Hepatocyte (in vitro differentiated cells): Measurements from ENCODE around the gene ALKBH7. TPM values are rescaled to one million over a fixed set of nuclear protein-coding genes. Genes with fewer than 3 reads are reported as not detected.
A peak's percentile ranks its signal among the peaks of the same experiment; 100 is the strongest.

Experiments used
- DNase-seq: peaks from one replicate; pipeline ENCODE4 v3.0.0-alpha.2; 2016; ENCODE audit warnings: low spot score
- H2AFZ ChIP-seq: fragments of 200-600 bp; sonication (generic); 2 replicates; pipeline ENCODE4 v1.6.0; 2016; ENCODE audit warnings: antibody characterized with exemption, mild to moderate bottlenecking
- H3K27ac ChIP-seq: fragments of 200-600 bp; sonication (generic); 2 replicates; pipeline ENCODE4 v1.5.1; 2016; ENCODE audit warnings: mild to moderate bottlenecking
- H3K27me3 ChIP-seq: fragments of 200-600 bp; sonication (generic); 2 replicates; pipeline ENCODE4 v1.6.1; 2016
- H3K36me3 ChIP-seq: fragments of 200-600 bp; sonication (generic); replicated peaks from 2 replicates; pipeline ENCODE4 v1.5.1; 2016; ENCODE audit warnings: low read depth; ENCODE audit not compliant: insufficient read depth
- H3K4me1 ChIP-seq: fragments of 200-600 bp; sonication (generic); 2 replicates; pipeline ENCODE4 v1.5.1; 2016; ENCODE audit warnings: mild to moderate bottlenecking, moderate library complexity; ENCODE audit not compliant: insufficient read depth
- H3K4me2 ChIP-seq: fragments of 200-600 bp; sonication (generic); 2 replicates; pipeline ENCODE4 v1.6.0; 2016
- H3K4me3 ChIP-seq: fragments of 200-600 bp; sonication (generic); 2 replicates; pipeline ENCODE4 v1.5.1; 2016; ENCODE audit warnings: mild to moderate bottlenecking
- H3K79me2 ChIP-seq: fragments of 200-600 bp; sonication (generic); 2 replicates; pipeline ENCODE4 v1.6.0; 2017; ENCODE audit warnings: mild to moderate bottlenecking
- H3K9me2 ChIP-seq: fragments of 200-600 bp; sonication (generic); replicated peaks from 2 replicates; pipeline ENCODE4 v1.6.0; 2017; ENCODE audit warnings: mild to moderate bottlenecking; ENCODE audit not compliant: insufficient read depth
- H3K9me3 ChIP-seq: fragments of 200-600 bp; sonication (generic); 2 replicates; pipeline ENCODE4 v1.5.1; 2016; ENCODE audit warnings: low read depth, mild to moderate bottlenecking
- H4K20me1 ChIP-seq: fragments of 200-600 bp; sonication (generic); 2 replicates; pipeline ENCODE4 v1.6.0; 2016; ENCODE audit warnings: mild to moderate bottlenecking; ENCODE audit not compliant: insufficient read depth, poor library complexity, severe bottlenecking
- CTCF ChIP-seq: fragments of 200-600 bp; sonication (generic); IDR thresholded peaks from 2 replicates; pipeline ENCODE4 v1.5.1; 2016; ENCODE audit warnings: antibody characterized with exemption, mild to moderate bottlenecking; ENCODE audit not compliant: poor library complexity
- EZH2 ChIP-seq: fragments of 200-600 bp; sonication (generic); IDR thresholded peaks from 2 replicates; pipeline ENCODE4 v1.6.1; 2016; ENCODE audit warnings: antibody characterized with exemption, mild to moderate bottlenecking, borderline replicate concordance
- EZH2phosphoT487 ChIP-seq: fragments of 200-600 bp; sonication (generic); IDR thresholded peaks from one replicate; pipeline ENCODE4 v1.6.1; 2018; ENCODE audit warnings: antibody characterized with exemption, mild to moderate bottlenecking, low read depth, moderate library complexity; ENCODE audit not compliant: unreplicated experiment, severe bottlenecking
- WGBS: methylation state at CpG from one replicate; pipeline ENCODE4 v1.1.6; 2016; ENCODE audit warnings: low lambda C conversion rate; ENCODE audit errors: missing lambda C conversion rate; 5-methylcytosine and 5-hydroxymethylcytosine counted together
- polyA plus RNA-seq: library from polyadenylated mRNA; unstranded; fragments of >200 nt; fragmentation: Nextera tagmentation; extraction: Ambion mirVana; gene quantifications from 2 replicates; pipeline ENCODE4 v1.2.1, GENCODE V29; 2016
- total RNA-seq: library from RNA; depleted of rRNA; stranded (reverse); fragments of >200 nt; gene quantifications from 2 replicates; pipeline ENCODE4 v1.2.3, GENCODE V29; 2014

ALKBH7 gene
- total and polyA plus RNA-seq, 2 experiments from 2014 or later, result 45.3 to 99.3 TPM

DNA sequence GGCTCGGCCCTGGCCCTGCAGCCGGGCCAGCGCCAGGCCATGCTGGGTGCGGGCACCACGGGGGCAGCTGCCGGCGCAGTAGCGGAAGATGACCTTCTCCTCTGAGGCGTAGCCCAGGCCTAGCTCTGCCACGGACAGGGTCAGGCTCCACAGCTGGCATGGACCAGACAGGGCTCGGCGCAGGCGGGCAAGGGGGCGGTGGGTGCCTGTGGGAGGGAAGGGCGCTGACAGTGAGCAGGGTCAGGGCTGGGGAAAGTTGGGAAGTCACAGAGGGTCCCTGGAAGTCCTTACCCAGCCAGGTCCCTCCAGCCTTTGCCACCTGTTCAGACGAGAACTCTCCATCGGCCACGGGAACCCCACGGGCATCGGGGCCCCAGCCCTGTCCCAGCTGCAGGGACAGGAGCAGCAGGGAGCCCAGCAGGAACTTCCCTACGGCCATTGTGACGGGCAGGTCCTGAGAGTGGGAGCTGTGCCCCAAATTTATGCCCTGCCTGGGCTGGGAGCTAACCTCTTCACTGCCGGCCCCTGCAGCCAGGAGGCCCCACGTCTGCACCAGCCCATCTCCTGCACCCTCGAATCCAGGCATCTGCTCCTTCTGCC, 2.9 kb downstream of the ALKBH7 start, which contains the start of gene PSPN:
Gene PSPN (minus strand): TSS at position 523 of the 600 bp plus-strand sequence. CDS start 84 bp downstream, at position 439.
- Histone ChIP-seq H3K27ac (no peak within 1 kb of the TSS), H4K20me1 (no peaks in the 10 kb centered on the region), H3K9me2 (no peaks in the 10 kb centered on the region), H2AFZ (no peak within 1 kb of the TSS), H3K36me3 (no peaks in the 10 kb centered on the region), H3K27me3 (no peaks in the 10 kb centered on the region), H3K4me3 (no peak within 1 kb of the TSS), H3K9me3 (no peaks in the 10 kb centered on the region), H3K4me2 (no peak within 1 kb of the TSS), H3K79me2 (peaks cover 3% of the 10 kb centered on the region), H3K4me1 (peaks cover 5% of the 10 kb centered on the region)
- WGBS, result 91% methylated on average over 22 of the region's 25 CpGs
- DNase-seq, result no peak
- TF ChIP-seq EZH2, result no peak
- no peak for TF ChIP-seq CTCF
- TF ChIP-seq EZH2phosphoT487, result no peak

GRCh38 chr19:6376512-6377190, 4.1 kb downstream of the ALKBH7 start:
- no peaks in the 10 kb centered on the region for H3K9me2 ChIP-seq
- no peak for TF ChIP-seq EZH2
- no peak for DNase-seq
- no peaks in the 10 kb centered on the region for H4K20me1 ChIP-seq
- 80% methylated on average over 19 of the region's 19 CpGs for WGBS
- H3K79me2 ChIP-seq, result peaks cover 3% of the 10 kb centered on the region
- no peak overlapping the region for H2AFZ ChIP-seq
- no peak overlapping the region for H3K27ac ChIP-seq
- H3K4me1 ChIP-seq, result peaks cover 5% of the 10 kb centered on the region
- H3K9me3 ChIP-seq, result no peaks in the 10 kb centered on the region
- no peak overlapping the region for H3K4me2 ChIP-seq
- H3K27me3 ChIP-seq, result no peaks in the 10 kb centered on the region
- H3K4me3 ChIP-seq, result no peak overlapping the region
- H3K36me3 ChIP-seq, result no peaks in the 10 kb centered on the region

DNA sequence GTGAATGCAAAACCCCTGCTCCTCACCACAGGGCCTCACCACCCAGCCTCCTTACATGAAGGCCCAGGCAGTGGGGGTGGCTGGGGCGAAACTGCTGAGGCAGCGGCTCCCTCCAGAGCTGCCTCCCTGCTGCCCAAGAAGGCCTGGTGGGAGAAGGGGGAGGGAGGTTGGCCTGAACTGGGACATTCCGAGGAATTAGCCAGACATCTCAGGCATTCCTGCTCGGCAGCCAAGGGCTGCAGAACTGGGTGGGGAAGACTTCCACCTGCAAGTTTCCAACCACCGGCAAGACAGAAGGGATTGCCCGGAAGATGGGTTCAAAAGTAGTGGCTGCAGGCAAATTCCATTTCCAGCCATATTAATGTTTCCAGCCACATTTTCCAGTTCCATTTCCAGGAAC, 5.4 kb downstream of the ALKBH7 start:
- Histone ChIP-seq H3K9me3 (no peaks in the 10 kb centered on the region), H3K4me3 (no peak overlapping the region), H3K4me2 (no peak overlapping the region), H3K79me2 (peaks cover 3% of the 10 kb centered on the region), H3K27ac (peak overlapping the region; percentile 55), H4K20me1 (no peaks in the 10 kb centered on the region), H2AFZ (no peak overlapping the region), H3K27me3 (no peaks in the 10 kb centered on the region), H3K4me1 (peaks cover 5% of the 10 kb centered on the region), H3K36me3 (no peaks in the 10 kb centered on the region), H3K9me2 (no peaks in the 10 kb centered on the region)
- DNase-seq, result peak; percentile 63
- TF ChIP-seq EZH2 (no peak), CTCF (no peak), EZH2phosphoT487 (no peak)
- WGBS, result 43% methylated on average over 6 of the region's 6 CpGs

DNA sequence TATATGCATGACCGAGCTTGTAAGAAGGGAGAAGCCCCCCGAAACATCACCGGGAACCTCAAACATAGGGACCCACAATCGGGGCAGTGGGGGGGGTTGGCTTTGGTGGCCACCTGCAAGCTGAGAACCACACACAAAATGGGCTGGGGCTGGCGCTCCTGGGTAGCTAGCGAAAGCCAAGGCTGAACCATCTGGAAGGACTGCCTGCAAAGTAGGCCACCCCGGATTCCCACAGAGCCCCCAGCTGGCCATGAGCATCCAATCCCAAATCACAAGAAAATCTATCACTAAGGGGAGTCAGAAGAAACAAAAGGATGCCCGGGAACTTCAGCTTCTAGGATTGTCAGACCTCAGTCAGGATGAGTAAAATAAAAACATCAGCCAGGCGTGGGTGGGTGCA, 5.9 kb downstream of the ALKBH7 start:
- H3K27me3 ChIP-seq, result no peaks in the 10 kb centered on the region
- TF ChIP-seq EZH2phosphoT487 (no peak), EZH2 (no peak), CTCF (no peak)
- H3K9me2 ChIP-seq, result no peaks in the 10 kb centered on the region
- H4K20me1 ChIP-seq, result no peaks in the 10 kb centered on the region
- no peak overlapping the region for H3K4me2 ChIP-seq
- WGBS, result 93% methylated on average over 9 of the region's 9 CpGs
- peaks cover 3% of the 10 kb centered on the region for H3K79me2 ChIP-seq
- DNase-seq, result no peak
- no peak overlapping the region for H2AFZ ChIP-seq
- peaks cover 5% of the 10 kb centered on the region for H3K4me1 ChIP-seq
- no peaks in the 10 kb centered on the region for H3K9me3 ChIP-seq
- peak overlapping the region; percentile 40 for H3K27ac ChIP-seq
- no peak overlapping the region for H3K4me3 ChIP-seq
- H3K36me3 ChIP-seq, result no peaks in the 10 kb centered on the region
